A673 (cell line): Measurements from ENCODE around the gene AUH. TPM values are rescaled to one million over a fixed set of nuclear protein-coding genes. Genes with fewer than 3 reads are reported as not detected.

Experiments used
- BruUV-seq: library from RNA; stranded (reverse); fragments of 400-500 nt; replicated peaks from 2 replicates; lab custom pipeline; 2021; lab: Mats Ljungman, UMichigan
- CTCF ChIA-PET: fragments of 300-600 bp; sonication (Branson Sonifier 250); formaldehyde crosslinking; loops from one replicate; lab custom pipeline; 2022; ENCODE audit warnings: antibody characterized with exemption; lab: Charles Lee
- POLR2A ChIA-PET: fragments of 300-600 bp; sonication (Branson Sonifier 250); formaldehyde crosslinking; loops from one replicate; lab custom pipeline; 2022; ENCODE audit warnings: antibody characterized with exemption; ENCODE audit not compliant: low non-redundant PET; lab: Charles Lee
- DNase-seq: peaks from one replicate; pipeline ENCODE4 v3.0.0-alpha.2; 2015; ENCODE audit warnings: low spot score
- H3K27ac ChIP-seq: fragments of 200-600 bp; sonication (generic); 2 replicates; pipeline ENCODE4 v1.5.1; 2016; ENCODE audit warnings: mixed run types, low read depth, mild to moderate bottlenecking, mixed read lengths, antibody characterized with exemption, low read length; ENCODE audit not compliant: poor library complexity, severe bottlenecking
- H3K27me3 ChIP-seq: fragments of 200-600 bp; sonication (generic); replicated peaks from 2 replicates; pipeline ENCODE4 v1.6.1; 2017; ENCODE audit warnings: mixed run types, low read depth, mild to moderate bottlenecking, mixed read lengths, antibody characterized with exemption, low read length; ENCODE audit not compliant: insufficient read depth, poor library complexity
- H3K36me3 ChIP-seq: fragments of 200-600 bp; sonication (generic); 2 replicates; pipeline ENCODE4 v1.6.1; 2016; ENCODE audit warnings: mixed run types, mild to moderate bottlenecking, mixed read lengths, antibody characterized with exemption, low read length; ENCODE audit not compliant: insufficient read depth, poor library complexity, severe bottlenecking
- H3K4me1 ChIP-seq: fragments of 200-600 bp; sonication (generic); 2 replicates; pipeline ENCODE4 v1.6.1; 2017; ENCODE audit warnings: mixed run types, mild to moderate bottlenecking, mixed read lengths, antibody characterized with exemption, low read length; ENCODE audit not compliant: insufficient read depth, poor library complexity, severe bottlenecking
- H3K4me3 ChIP-seq: fragments of 200-600 bp; sonication (generic); 2 replicates; pipeline ENCODE4 v1.5.1; 2016; ENCODE audit warnings: low read depth, mixed run types, mild to moderate bottlenecking, mixed read lengths, low read length; ENCODE audit not compliant: poor library complexity, severe bottlenecking
- H3K9me3 ChIP-seq: fragments of 200-600 bp; sonication (generic); 2 replicates; pipeline ENCODE4 v1.6.1; 2016; ENCODE audit warnings: mixed run types, low read depth, mild to moderate bottlenecking, mixed read lengths, antibody characterized with exemption, low read length; ENCODE audit not compliant: poor library complexity, severe bottlenecking
- CTCF ChIP-seq: fragments of 300-800, 200-600 bp; sonication (generic); conservative IDR thresholded peaks from 2 replicates; pipeline ENCODE4 v1.5.1; 2017; ENCODE audit warnings: low read depth, mild to moderate bottlenecking, antibody characterized with exemption, low read length, moderate library complexity, mixed read lengths
- EZH2 ChIP-seq: fragments of 200-600 bp; sonication (generic); IDR thresholded peaks from 2 replicates; pipeline ENCODE4 v1.6.1; 2017; ENCODE audit warnings: borderline replicate concordance, low read depth, mild to moderate bottlenecking, mixed read lengths, antibody characterized with exemption, low read length; ENCODE audit not compliant: poor library complexity, severe bottlenecking
- intact Hi-C: fragments of 100-400 bp; cut with micrococcal nuclease; formaldehyde crosslinking; loops from one replicate; pipeline ENCODE4 v1.10.0; 2022; ENCODE audit not compliant: unreplicated experiment
- total RNA-seq: library from RNA; stranded (reverse); gene quantifications from 2 replicates; pipeline ENCODE4 v1.2.3, GENCODE V29; 2021

The AUH gene
- total RNA-seq, 1 experiment from 2014 or later: 12.3 TPM

- no TSS peak for BruUV-seq
- no peaks in the 10 kb centered on the region for H3K36me3 ChIP-seq
- ChIA-PET POLR2A (interaction anchor here (0.7 kb wide), 1 partner anchor 164 kb away, joined by 3 read pairs; no protein-coding TSS in a partner anchor), CTCF (no interaction called here)
- H3K9me3 ChIP-seq: no peaks in the 10 kb centered on the region
- H3K4me3 ChIP-seq: no peak overlapping the region
- peaks cover 33% of the 10 kb centered on the region for H3K4me1 ChIP-seq
- no peak for DNase-seq
- TF ChIP-seq EZH2 (no peak), CTCF (no peak)
- H3K27ac ChIP-seq: no peak overlapping the region
- intact Hi-C loops: loop anchor here (10.0 kb wide), 1 partner anchor 229 kb away; the partner anchor contains the start of gene NFIL3
- no peaks in the 10 kb centered on the region for H3K27me3 ChIP-seq
Measured at GRCh38 chr9:91195372-91196012, 166.2 kb downstream of the AUH start.

GRCh38 chr9:91193658-91194391 lies 167.9 kb downstream of the AUH start:
- Histone ChIP-seq H3K36me3 (no peaks in the 10 kb centered on the region), H3K9me3 (no peaks in the 10 kb centered on the region), H3K27ac (peak overlapping the region; percentile 76), H3K27me3 (no peaks in the 10 kb centered on the region), H3K4me1 (peaks cover 33% of the 10 kb centered on the region), H3K4me3 (peak overlapping the region; percentile 47)
- CTCF ChIA-PET: no interaction called here
- DNase-seq: peak; percentile 75
- no peak; the same call in 1 of the 2 replicates for TF ChIP-seq CTCF
- no peak for TF ChIP-seq EZH2
- intact Hi-C loops: loop anchor here (10.0 kb wide), 1 partner anchor 231 kb away; the partner anchor contains the start of gene NFIL3
- POLR2A ChIA-PET: interaction anchor here (0.7 kb wide), 1 partner anchor 144 kb away, joined by 5 read pairs; no protein-coding TSS in a partner anchor
- BruUV-seq: no TSS peak

- ChIA-PET CTCF (no interaction called here), POLR2A (interaction anchor here (0.7 kb wide), 1 partner anchor 144 kb away, joined by 5 read pairs; no protein-coding TSS in a partner anchor)
- no peaks in the 10 kb centered on the region for H3K27me3 ChIP-seq
- peak; percentile 79 for DNase-seq
- no peaks in the 10 kb centered on the region for H3K9me3 ChIP-seq
- no peak for TF ChIP-seq EZH2
- TF ChIP-seq CTCF: no peak
- peaks cover 33% of the 10 kb centered on the region for H3K4me1 ChIP-seq
- peak overlapping the region; percentile 76 for H3K27ac ChIP-seq
- no TSS peak for BruUV-seq
- no peaks in the 10 kb centered on the region for H3K36me3 ChIP-seq
- intact Hi-C loops: loop anchor here (10.0 kb wide), 1 partner anchor 232 kb away; the partner anchor contains the start of gene NFIL3
- peak overlapping the region; percentile 47 for H3K4me3 ChIP-seq
Measured at GRCh38 chr9:91193087-91193657, 168.5 kb downstream of the AUH start.
